Fibroblast of the aortic adventitia (primary cell): ENCODE measurements around the gene PACRGL. TPM values are rescaled to one million over a fixed set of nuclear protein-coding genes. Genes with fewer than 3 reads are reported as not detected.
"Not testable (repeated sequence)": the region's sequence is repeated elsewhere in the genome, so short reads cannot be mapped to it uniquely, and the experiment has no call there.

Source experiments
- DNase-seq: peaks from one replicate; pipeline ENCODE4 v3.0.0-alpha.2; 2010; ENCODE audit warnings: low read depth
- H3K4me3 ChIP-seq: 2 replicates; pipeline ENCODE4 v1.5.1; 2011; ENCODE audit warnings: low read depth, mild to moderate bottlenecking, control low read depth, low read length, moderate library complexity
- CTCF ChIP-seq: IDR thresholded peaks from 2 replicates; pipeline ENCODE4 v1.5.1; 2011; ENCODE audit warnings: mild to moderate bottlenecking, low read length, control low read depth, inconsistent platforms; ENCODE audit not compliant: insufficient read depth
- total RNA-seq: library from RNA; depleted of rRNA; stranded (reverse); fragments of >200 nt; gene quantifications from 2 replicates; pipeline ENCODE4 v1.2.3, GENCODE V29; 2012; ENCODE audit warnings: low replicate concordance

PACRGL gene
- total RNA-seq, 1 donor = 29.6 TPM

DNA sequence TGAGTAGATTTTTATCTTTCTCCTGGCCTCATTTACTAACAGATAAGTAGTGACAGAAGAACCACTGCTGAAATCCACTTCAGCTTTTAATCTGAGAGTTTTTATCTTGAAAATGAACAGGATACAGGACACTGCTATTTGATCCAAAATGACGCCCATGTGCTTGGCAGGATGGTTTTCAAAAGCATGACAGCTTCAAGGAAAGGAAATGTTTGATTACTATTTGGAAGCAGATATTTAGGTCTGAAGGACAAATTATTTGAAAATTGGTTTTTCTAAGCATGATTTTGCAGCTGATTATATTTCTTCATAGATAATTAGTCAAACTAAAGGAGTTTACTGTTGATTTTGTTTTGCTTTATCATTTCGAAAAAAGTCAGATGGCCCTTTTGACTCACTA lies 11.1 kb downstream of the PACRGL start:
- TF ChIP-seq CTCF = no peak
- H3K4me3 ChIP-seq = no peak overlapping the region
- DNase-seq = no peak

GRCh38 chr4:20723019-20723418 lies 22.8 kb downstream of the PACRGL start:
- TF ChIP-seq CTCF = no peak
- H3K4me3 ChIP-seq = no peak overlapping the region
- DNase-seq = no peak

DNA sequence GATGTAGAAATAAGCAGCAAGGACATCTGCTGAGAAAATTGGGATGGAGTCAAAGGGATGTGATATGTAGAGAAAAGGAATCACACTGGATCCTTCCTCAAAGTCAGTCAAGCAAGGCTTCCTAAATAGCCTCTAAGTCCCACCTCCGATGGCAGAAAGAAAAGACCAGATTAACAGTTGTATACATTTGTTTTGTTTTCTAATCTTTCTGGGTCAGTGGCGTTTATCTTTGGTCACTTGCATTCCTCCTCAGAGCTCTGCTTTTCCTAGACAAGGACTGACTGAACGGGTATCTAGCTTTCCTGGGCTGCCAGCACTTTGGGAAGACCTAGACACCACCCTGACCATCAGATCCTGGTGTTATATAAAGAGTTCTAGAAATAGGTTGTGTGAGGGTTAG lies 23.2 kb downstream of the PACRGL start:
- no peak for TF ChIP-seq CTCF
- no peak overlapping the region for H3K4me3 ChIP-seq
- DNase-seq = no peak

DNA sequence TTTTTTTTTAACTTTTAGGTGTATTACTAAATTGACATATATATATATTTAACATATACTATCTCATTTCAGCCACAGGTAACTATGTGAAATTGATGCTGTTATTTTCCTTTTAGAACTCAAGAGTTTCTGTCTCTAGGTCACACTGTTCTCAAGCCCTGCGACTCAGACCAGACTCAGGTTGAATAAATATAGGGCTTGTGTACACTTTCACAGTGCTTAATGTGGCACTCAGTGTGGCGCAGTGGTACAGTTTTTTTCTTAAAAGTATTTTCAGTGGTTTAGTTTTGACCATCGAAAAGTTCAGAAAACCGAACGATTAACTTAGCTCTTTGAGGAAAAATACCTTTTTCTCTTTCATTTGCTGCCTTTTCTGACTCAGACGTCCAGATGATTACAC lies 24.7 kb downstream of the PACRGL start:
- TF ChIP-seq CTCF = no peak
- no peak overlapping the region for H3K4me3 ChIP-seq

GRCh38 chr4:20735931-20736330 lies 35.7 kb downstream of the PACRGL start:
- DNase-seq = no peak
- no peak overlapping the region for H3K4me3 ChIP-seq
- TF ChIP-seq CTCF = no peak

More for the DNA sequence above, 24.7 kb downstream of the PACRGL start:
- no peak for DNase-seq

GRCh38 chr4:20746000-20746399 lies 45.7 kb downstream of the PACRGL start:
- DNase-seq, H3K4me3 ChIP-seq: not testable (repeated sequence)

- TF ChIP-seq CTCF = no peak
- no peak overlapping the region for H3K4me3 ChIP-seq
- DNase-seq = no peak
Observed at GRCh38 chr4:20752641-20753040, 52.4 kb downstream of the PACRGL start.
